ENCODE results near the gene ZNRF1. TPM values are rescaled to one million over a fixed set of nuclear protein-coding genes. Genes with fewer than 3 reads are reported as not detected.
"Not testable (repeated sequence)": the region's sequence is repeated elsewhere in the genome, so short reads cannot be mapped to it uniquely, and the experiment has no call there.

ZNRF1 gene
- total RNA-seq, 2 donors from 2014 or later = 15.3 to 19.8 TPM

GRCh38 chr16:74987027-74987681, 11.7 kb upstream of the ZNRF1 start:
- Histone ChIP-seq H3K27me3 (no peaks in the 10 kb centered on the region), H3K4me3 (no peak overlapping the region), H3K36me3 (no peaks in the 10 kb centered on the region), H3K27ac (no peak overlapping the region), H3K9me3 (no peaks in the 10 kb centered on the region), H3K4me1 (peaks cover 0 to 19% of the 10 kb centered on the region in 2 donors)
- DNase-seq (ENCODE audit: low spot score) = no peak
- TF ChIP-seq CTCF (IDR thresholded peaks at IDR 0.05) = no peak

GRCh38 chr16:74989864-74990263, 9.0 kb upstream of the ZNRF1 start:
- DNase-seq (ENCODE audit: low spot score); H3K27ac ChIP-seq; H3K27me3 ChIP-seq; H3K9me3 ChIP-seq; H3K36me3 ChIP-seq; H3K4me3 ChIP-seq: not testable (repeated sequence)
- peaks cover 0 to 19% of the 10 kb centered on the region in 2 donors for H3K4me1 ChIP-seq

GRCh38 chr16:74990832-74991231, 8.0 kb upstream of the ZNRF1 start:
- no peak overlapping the region for H3K4me3 ChIP-seq
- H3K4me1 ChIP-seq = peaks cover 0 to 15% of the 10 kb centered on the region in 2 donors
- no peaks in the 10 kb centered on the region for H3K36me3 ChIP-seq
- H3K27me3 ChIP-seq = no peaks in the 10 kb centered on the region
- H3K9me3 ChIP-seq = no peaks in the 10 kb centered on the region
- DNase-seq (ENCODE audit: low spot score) = no peak
- no peak for TF ChIP-seq CTCF (IDR thresholded peaks at IDR 0.05)
- no peak overlapping the region for H3K27ac ChIP-seq

- Histone ChIP-seq H3K27ac (peak overlapping the region; percentile 55 to 78), H3K4me3 (no peak overlapping the region), H3K36me3 (no peaks in the 10 kb centered on the region), H3K9me3 (no peaks in the 10 kb centered on the region), H3K4me1 (peaks cover 0 to 15% of the 10 kb centered on the region in 2 donors), H3K27me3 (no peaks in the 10 kb centered on the region)
- no peak for TF ChIP-seq CTCF (IDR thresholded peaks at IDR 0.05)
- no peak for DNase-seq (ENCODE audit: low spot score)
Measured at GRCh38 chr16:74991268-74991592, 7.6 kb upstream of the ZNRF1 start.

- TF ChIP-seq CTCF (IDR thresholded peaks at IDR 0.05) = no peak
- Histone ChIP-seq H3K9me3 (no peaks in the 10 kb centered on the region), H3K36me3 (no peaks in the 10 kb centered on the region), H3K27me3 (no peaks in the 10 kb centered on the region), H3K27ac (peak overlapping the region; percentile 55 to 78), H3K4me1 (peaks cover 0 to 15% of the 10 kb centered on the region in 2 donors), H3K4me3 (no peak overlapping the region)
- DNase-seq (ENCODE audit: low spot score) = no peak
Measured at GRCh38 chr16:74991593-74992403, 7.0 kb upstream of the ZNRF1 start.

- no peak overlapping the region for H3K27ac ChIP-seq
- TF ChIP-seq CTCF (IDR thresholded peaks at IDR 0.05) = no peak
- H3K36me3 ChIP-seq = no peaks in the 10 kb centered on the region
- DNase-seq (ENCODE audit: low spot score) = no peak
- H3K4me3 ChIP-seq = no peak overlapping the region
- no peaks in the 10 kb centered on the region for H3K27me3 ChIP-seq
- no peaks in the 10 kb centered on the region for H3K9me3 ChIP-seq
- H3K4me1 ChIP-seq = peaks cover 0 to 34% of the 10 kb centered on the region in 2 donors
Measured at GRCh38 chr16:74995986-74996385, 2.8 kb upstream of the ZNRF1 start.

Measured in right atrium auricular region (tissue), 2 donors.